Measurements from ENCODE around the gene SMAD1. TPM values are rescaled to one million over a fixed set of nuclear protein-coding genes. Genes with fewer than 3 reads are reported as not detected.

The SMAD1 gene
- total RNA-seq, 1 donor, result 33.2 TPM

GRCh38 chr4:145545031-145545430 lies 63.4 kb downstream of the SMAD1 start:
- TF ChIP-seq CTCF (IDR thresholded peaks at IDR 0.05; ENCODE audit: insufficient read depth, low read depth, low read length), result no peak
- peak; percentile 81 for DNase-seq (ENCODE audit: low read depth)
- no peak overlapping the region for H3K4me3 ChIP-seq (ENCODE audit: low read depth, low read length)

GRCh38 chr4:145545538-145546174 lies 64.0 kb downstream of the SMAD1 start:
- no peak overlapping the region for H3K4me3 ChIP-seq (ENCODE audit: low read depth, low read length)
- no peak for TF ChIP-seq CTCF (IDR thresholded peaks at IDR 0.05; ENCODE audit: insufficient read depth, low read depth, low read length)

GRCh38 chr4:145546175-145546915 lies 64.7 kb downstream of the SMAD1 start:
- H3K4me3 ChIP-seq (ENCODE audit: low read depth, low read length), result no peak overlapping the region
- TF ChIP-seq CTCF (IDR thresholded peaks at IDR 0.05; ENCODE audit: insufficient read depth, low read depth, low read length), result no peak
- no peak for DNase-seq (ENCODE audit: low read depth)

More at GRCh38 chr4:145545538-145546174, 64.0 kb downstream of the SMAD1 start:
- DNase-seq (ENCODE audit: low read depth), result peak; percentile 95

DNA sequence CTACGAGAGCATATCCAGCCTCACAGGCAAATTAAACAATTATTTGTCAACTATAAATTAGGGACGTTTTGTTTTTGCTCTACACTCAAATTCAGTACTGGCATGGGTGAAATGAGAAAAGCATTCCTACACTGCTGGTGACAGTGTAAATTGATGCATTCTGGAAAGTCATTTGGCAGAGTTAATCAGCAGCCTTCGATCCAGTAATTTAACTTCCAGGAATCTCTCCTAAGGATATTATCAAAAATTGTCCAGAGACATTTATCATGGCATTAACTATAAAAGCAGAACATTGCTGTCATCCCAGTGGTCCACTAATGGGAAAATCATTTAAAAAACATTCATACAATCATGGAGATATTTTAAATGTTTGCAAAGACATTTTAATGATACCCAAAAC lies 70.0 kb downstream of the SMAD1 start:
- no peak for DNase-seq (ENCODE audit: low read depth)
- TF ChIP-seq CTCF (IDR thresholded peaks at IDR 0.05; ENCODE audit: insufficient read depth, low read depth, low read length), result no peak

DNA sequence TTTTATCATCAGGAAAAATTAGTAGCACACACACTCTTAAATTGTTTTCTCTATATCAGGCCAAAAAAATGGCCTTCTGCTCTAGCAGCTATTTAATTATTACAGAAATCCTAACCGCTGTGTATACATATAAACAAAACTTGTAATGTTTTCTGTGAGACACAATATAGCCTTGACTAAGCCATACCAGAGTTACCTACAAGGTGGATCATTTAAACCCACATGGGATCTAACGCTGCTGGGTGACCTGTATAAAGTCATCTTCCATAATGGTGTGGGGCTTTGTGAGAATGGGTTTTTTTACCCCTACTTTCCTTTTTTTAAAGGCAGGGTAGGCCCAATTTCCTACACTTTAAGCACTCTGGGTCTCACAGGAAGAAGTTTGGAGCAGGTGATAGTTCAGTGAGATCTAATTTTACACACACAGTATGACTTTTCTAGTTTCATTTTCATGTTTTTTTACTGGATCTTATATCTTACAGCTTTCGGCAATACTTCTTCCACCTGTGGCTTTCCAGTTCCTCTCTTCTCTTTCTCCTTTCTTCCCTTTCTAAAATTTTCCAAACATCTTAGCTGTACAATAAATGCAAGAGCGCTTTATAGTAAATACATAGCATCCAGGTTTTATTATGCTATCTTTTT lies 70.6 kb downstream of the SMAD1 start:
- no peak for TF ChIP-seq CTCF (IDR thresholded peaks at IDR 0.05; ENCODE audit: insufficient read depth, low read depth, low read length)
- no peak for DNase-seq (ENCODE audit: low read depth)
- no peak overlapping the region for H3K4me3 ChIP-seq (ENCODE audit: low read depth, low read length)

More for the DNA sequence above, 70.0 kb downstream of the SMAD1 start:
- H3K4me3 ChIP-seq (ENCODE audit: low read depth, low read length), result no peak overlapping the region

GRCh38 chr4:145553375-145553774 lies 71.7 kb downstream of the SMAD1 start:
- no peak for DNase-seq (ENCODE audit: low read depth)
- no peak overlapping the region for H3K4me3 ChIP-seq (ENCODE audit: low read depth, low read length)
- TF ChIP-seq CTCF (IDR thresholded peaks at IDR 0.05; ENCODE audit: insufficient read depth, low read depth, low read length), result no peak

All from fibroblast of villous mesenchyme (primary cell).